Central memory CD8-positive, alpha-beta T cell (primary cell): ENCODE data around the gene WASF1.
A peak's percentile ranks its signal among the peaks of the same experiment; 100 is the strongest.

Source experiments
- ATAC-seq: fragments of 150-1000 bp; cut with Tn5 transposase; replicated peaks from 2 replicates; pipeline ENCODE4 v1.10.0; 2022; ENCODE audit warnings: mild to moderate bottlenecking, moderate FRiP score, moderate number of reproducible peaks; ENCODE audit not compliant: poor library complexity, severe bottlenecking; ENCODE audit errors: extremely low read depth
- DNase-seq, 2 donors: peaks; one replicate each; pipeline ENCODE4 v3.0.0; 2021; ENCODE audit warnings: low spot score in 2 of 2
- H3K27ac Mint-ChIP-seq: one replicate; pipeline ENCODE4 v1.8.0; 2022; ENCODE audit warnings: low read depth, mild to moderate bottlenecking, moderate library complexity, mixed read lengths
- H3K27me3 Mint-ChIP-seq: one replicate; pipeline ENCODE4 v1.8.0; 2022; ENCODE audit warnings: mixed read lengths
- H3K36me3 Mint-ChIP-seq: one replicate; pipeline ENCODE4 v1.8.0; 2022; ENCODE audit warnings: mild to moderate bottlenecking, moderate library complexity, mixed read lengths; ENCODE audit not compliant: insufficient read depth
- H3K4me1 Mint-ChIP-seq: one replicate; pipeline ENCODE4 v1.8.0; 2022; ENCODE audit warnings: mixed read lengths
- H3K4me3 Mint-ChIP-seq: one replicate; pipeline ENCODE4 v1.8.0; 2022; ENCODE audit warnings: mild to moderate bottlenecking, moderate library complexity, mixed read lengths
- H3K9me3 Mint-ChIP-seq: one replicate; pipeline ENCODE4 v1.8.0; 2022; ENCODE audit warnings: mixed read lengths

Gene WASF1

GRCh38 chr6:110190726-110191125 lies 11.3 kb upstream of the WASF1 start:
- no peak for ATAC-seq
- no peaks in the 10 kb centered on the region for H3K9me3 Mint-ChIP-seq
- H3K4me3 Mint-ChIP-seq: no peak overlapping the region
- H3K4me1 Mint-ChIP-seq: peaks cover 18% of the 10 kb centered on the region
- no peak overlapping the region for H3K27ac Mint-ChIP-seq
- H3K36me3 Mint-ChIP-seq: peaks cover 17% of the 10 kb centered on the region
- DNase-seq: no peak
- no peaks in the 10 kb centered on the region for H3K27me3 Mint-ChIP-seq

DNA sequence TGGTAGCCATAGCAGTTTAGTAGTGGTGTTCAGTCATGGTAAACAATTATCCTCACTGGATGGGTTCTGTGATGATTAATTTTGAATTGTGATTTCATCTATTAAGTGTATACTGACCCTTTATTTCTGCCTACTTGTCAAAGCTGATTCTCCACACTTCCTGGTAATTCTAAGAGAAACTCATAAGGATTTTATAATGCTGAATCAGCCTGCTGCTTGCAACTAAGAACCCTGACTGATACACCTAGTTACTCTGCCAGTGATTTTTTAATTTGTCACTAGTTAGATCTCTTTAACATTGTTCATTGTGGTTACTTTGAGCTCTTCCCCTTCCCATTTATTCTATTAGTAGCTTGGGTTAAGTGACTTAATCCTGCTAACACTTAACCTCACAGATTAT lies 9.3 kb upstream of the WASF1 start:
- no peak for ATAC-seq
- no peak overlapping the region for H3K4me3 Mint-ChIP-seq
- H3K27ac Mint-ChIP-seq: no peak overlapping the region

GRCh38 chr6:110185879-110186278 lies 6.4 kb upstream of the WASF1 start:
- Mint-ChIP-seq H3K36me3 (no peaks in the 10 kb centered on the region), H3K4me1 (peaks cover 16% of the 10 kb centered on the region), H3K9me3 (no peaks in the 10 kb centered on the region), H3K4me3 (peak overlapping the region; percentile 23), H3K27me3 (no peaks in the 10 kb centered on the region), H3K27ac (peak overlapping the region; percentile 74)
- DNase-seq (no peak), ATAC-seq (no peak)

More for the DNA sequence above, 9.3 kb upstream of the WASF1 start:
- no peak for DNase-seq
- Mint-ChIP-seq H3K9me3 (no peaks in the 10 kb centered on the region), H3K4me1 (peaks cover 16% of the 10 kb centered on the region), H3K27me3 (no peaks in the 10 kb centered on the region), H3K36me3 (peaks cover 7% of the 10 kb centered on the region)

GRCh38 chr6:110183292-110183885 lies 3.9 kb upstream of the WASF1 start:
- Mint-ChIP-seq H3K36me3 (peaks cover 8% of the 10 kb centered on the region), H3K4me1 (peaks cover 24% of the 10 kb centered on the region), H3K27me3 (no peaks in the 10 kb centered on the region), H3K4me3 (no peak overlapping the region), H3K9me3 (no peaks in the 10 kb centered on the region), H3K27ac (no peak overlapping the region)
- ATAC-seq (no peak), DNase-seq (no peak)

- Mint-ChIP-seq H3K27me3 (peaks cover 8% of the 10 kb centered on the region), H3K27ac (no peak overlapping the region), H3K9me3 (no peaks in the 10 kb centered on the region), H3K4me1 (peaks cover 21% of the 10 kb centered on the region), H3K36me3 (peaks cover 10% of the 10 kb centered on the region), H3K4me3 (no peak overlapping the region)
- ATAC-seq (no peak), DNase-seq (no peak)
Observed at GRCh38 chr6:110181131-110182030, 1.9 kb upstream of the WASF1 start.

DNA sequence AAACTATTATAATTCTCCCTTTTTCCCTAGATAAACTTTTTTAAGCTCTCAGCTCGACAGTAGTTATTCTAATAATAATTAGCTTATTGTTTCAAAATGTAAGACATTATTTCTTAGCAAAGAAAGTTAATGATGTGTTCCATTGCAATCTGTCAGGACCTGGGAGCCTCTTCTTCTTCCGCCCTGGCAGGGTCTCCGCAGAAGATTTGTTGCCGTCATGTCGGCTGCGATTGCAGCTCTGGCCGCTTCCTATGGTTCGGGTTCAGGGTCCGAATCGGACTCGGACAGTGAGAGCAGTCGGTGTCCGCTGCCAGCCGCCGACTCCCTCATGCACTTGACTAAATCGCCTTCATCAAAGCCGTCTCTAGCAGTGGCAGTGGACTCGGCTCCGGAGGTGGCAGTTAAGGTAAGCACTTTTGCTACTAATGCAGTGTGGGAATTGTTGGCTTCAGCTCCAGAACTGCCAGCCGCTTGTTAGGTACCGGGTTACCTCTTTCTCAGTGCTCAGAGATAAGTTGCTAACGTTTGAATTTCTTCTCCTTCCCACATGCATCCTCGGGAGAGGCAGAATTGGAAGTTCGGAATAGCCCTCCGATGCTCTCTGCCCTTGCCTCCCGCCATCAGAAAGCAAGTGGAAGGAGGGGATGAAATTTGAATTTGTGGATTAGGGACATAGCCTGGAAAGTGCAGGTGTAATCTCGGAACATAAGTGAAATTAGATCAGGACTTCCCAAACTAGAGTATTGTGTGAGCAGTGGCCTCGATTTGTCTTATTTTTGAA lies 948 bp upstream of the WASF1 start, which contains the start of gene CDC40:
Gene CDC40 (plus strand): TSS at position 200 of the 781 bp plus-strand sequence. CDS start 18 bp downstream, at position 218.
- H3K27ac Mint-ChIP-seq: no peak within 1 kb of the TSS
- H3K4me3 Mint-ChIP-seq: no peak within 1 kb of the TSS
- H3K4me1 Mint-ChIP-seq: peaks cover 11% of the 10 kb centered on the region
- peak; percentile 28 to 46 for DNase-seq
- peaks cover 10% of the 10 kb centered on the region for H3K36me3 Mint-ChIP-seq
- peaks cover 12% of the 10 kb centered on the region for H3K27me3 Mint-ChIP-seq
- peak; percentile 53 for ATAC-seq
- H3K9me3 Mint-ChIP-seq: no peaks in the 10 kb centered on the region

DNA sequence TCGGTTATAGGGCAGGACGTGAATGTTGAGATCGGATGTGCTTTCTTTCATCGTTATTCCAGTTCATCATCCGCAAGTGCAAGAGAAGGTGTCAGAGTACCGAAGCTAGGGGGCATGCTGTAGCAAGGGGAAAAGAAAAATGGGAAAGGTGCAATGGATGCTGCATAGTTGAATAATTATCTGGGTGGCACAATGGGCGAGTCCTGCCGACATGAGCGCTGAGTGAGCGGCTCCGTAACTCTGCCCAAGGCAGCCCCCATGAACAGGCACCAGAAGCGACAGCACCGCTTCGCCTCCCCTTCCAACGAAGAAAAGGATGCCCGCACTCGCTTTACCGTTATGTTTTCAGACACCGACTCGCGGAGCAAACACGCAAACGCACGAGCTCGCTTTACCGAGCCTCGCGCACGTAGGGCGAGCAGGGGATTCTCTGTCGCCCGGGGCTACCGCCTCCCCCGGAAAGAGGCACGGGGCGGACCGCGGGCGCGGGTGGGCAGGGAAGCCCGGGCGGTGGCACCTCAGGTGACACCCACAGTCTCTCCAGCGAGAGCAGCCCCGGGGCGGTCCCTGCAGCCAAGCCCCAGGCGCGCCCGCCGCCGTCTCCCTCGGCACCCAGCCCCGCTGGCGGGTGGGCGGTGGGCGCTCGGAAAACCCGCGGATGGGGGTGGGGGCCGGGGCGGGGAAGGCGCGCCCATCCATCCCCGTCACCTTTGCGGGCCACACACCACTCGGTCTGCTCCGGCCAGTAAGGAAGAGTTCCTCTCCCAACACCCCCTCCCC lies 654 bp downstream of the WASF1 start:
- Mint-ChIP-seq H3K36me3 (peaks cover 10% of the 10 kb centered on the region), H3K4me1 (peaks cover 11% of the 10 kb centered on the region), H3K9me3 (no peaks in the 10 kb centered on the region), H3K27me3 (peaks cover 28% of the 10 kb centered on the region), H3K4me3 (no peak overlapping the region), H3K27ac (peak overlapping the region; percentile 75)
- DNase-seq (peak; percentile 51 to 52), ATAC-seq (peak; percentile 60)

- no peak for ATAC-seq
- Mint-ChIP-seq H3K4me1 (peaks cover 6% of the 10 kb centered on the region), H3K36me3 (peaks cover 5% of the 10 kb centered on the region), H3K9me3 (no peaks in the 10 kb centered on the region), H3K4me3 (no peak overlapping the region), H3K27ac (no peak overlapping the region), H3K27me3 (peaks cover 32% of the 10 kb centered on the region)
- DNase-seq: no peak
Observed at GRCh38 chr6:110173506-110174132, 5.9 kb downstream of the WASF1 start.

DNA sequence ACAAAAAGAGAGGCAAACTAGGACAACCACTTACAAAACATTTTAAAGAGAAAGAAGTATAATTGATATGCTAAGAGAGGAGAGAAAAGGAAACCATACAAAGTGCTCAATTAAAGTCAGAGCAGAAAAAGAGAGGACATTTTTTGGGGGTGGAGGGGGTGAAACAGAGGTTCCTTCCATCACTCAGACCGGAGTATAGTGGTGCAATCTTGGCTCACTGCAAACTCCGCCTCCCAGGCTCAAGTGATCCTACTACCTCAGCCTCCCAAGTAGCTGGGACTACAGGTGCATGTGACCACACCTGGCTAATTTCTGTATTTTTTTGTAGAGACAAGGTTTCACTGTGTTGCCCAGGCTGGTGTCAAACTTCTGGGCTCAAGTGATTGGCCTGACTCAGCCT lies 9.4 kb downstream of the WASF1 start:
- ATAC-seq (no peak), DNase-seq (no peak)
- no peaks in the 10 kb centered on the region for H3K9me3 Mint-ChIP-seq
- no peaks in the 10 kb centered on the region for H3K36me3 Mint-ChIP-seq
- no peak overlapping the region for H3K27ac Mint-ChIP-seq
- H3K4me3 Mint-ChIP-seq: no peak overlapping the region
- H3K4me1 Mint-ChIP-seq: no peaks in the 10 kb centered on the region
- H3K27me3 Mint-ChIP-seq: peaks cover 18% of the 10 kb centered on the region

GRCh38 chr6:110158479-110158878 lies 21.0 kb downstream of the WASF1 start:
- Mint-ChIP-seq H3K36me3 (no peaks in the 10 kb centered on the region), H3K4me1 (no peaks in the 10 kb centered on the region), H3K9me3 (no peaks in the 10 kb centered on the region), H3K27ac (no peak overlapping the region), H3K4me3 (no peak overlapping the region), H3K27me3 (peaks cover 61% of the 10 kb centered on the region)
- no peak for DNase-seq
- no peak for ATAC-seq

- Mint-ChIP-seq H3K36me3 (no peaks in the 10 kb centered on the region), H3K4me3 (no peak overlapping the region), H3K27me3 (peaks cover 56% of the 10 kb centered on the region), H3K27ac (no peak overlapping the region), H3K9me3 (no peaks in the 10 kb centered on the region), H3K4me1 (no peaks in the 10 kb centered on the region)
- ATAC-seq (no peak), DNase-seq (no peak)
Observed at GRCh38 chr6:110147870-110148269, 31.6 kb downstream of the WASF1 start.
